GM18951 (cell line): ENCODE data around the gene GLCE.

Experiments used
- POLR2A ChIP-seq: IDR thresholded peaks from 4 replicates; pipeline ENCODE4 v1.6.1; 2011; ENCODE audit warnings: mild to moderate bottlenecking; ENCODE audit not compliant: insufficient read length, insufficient read depth; ENCODE audit errors: extremely low read depth
- in situ Hi-C: fragments of 300-500 bp; cut with MboI; formaldehyde crosslinking; loops from one replicate; pipeline ENCODE4 v1.12.0; 2022; ENCODE audit warnings: low sequenced_read_pairs, mixed read lengths, inconsistent platforms; ENCODE audit not compliant: unreplicated experiment

The GLCE gene

DNA sequence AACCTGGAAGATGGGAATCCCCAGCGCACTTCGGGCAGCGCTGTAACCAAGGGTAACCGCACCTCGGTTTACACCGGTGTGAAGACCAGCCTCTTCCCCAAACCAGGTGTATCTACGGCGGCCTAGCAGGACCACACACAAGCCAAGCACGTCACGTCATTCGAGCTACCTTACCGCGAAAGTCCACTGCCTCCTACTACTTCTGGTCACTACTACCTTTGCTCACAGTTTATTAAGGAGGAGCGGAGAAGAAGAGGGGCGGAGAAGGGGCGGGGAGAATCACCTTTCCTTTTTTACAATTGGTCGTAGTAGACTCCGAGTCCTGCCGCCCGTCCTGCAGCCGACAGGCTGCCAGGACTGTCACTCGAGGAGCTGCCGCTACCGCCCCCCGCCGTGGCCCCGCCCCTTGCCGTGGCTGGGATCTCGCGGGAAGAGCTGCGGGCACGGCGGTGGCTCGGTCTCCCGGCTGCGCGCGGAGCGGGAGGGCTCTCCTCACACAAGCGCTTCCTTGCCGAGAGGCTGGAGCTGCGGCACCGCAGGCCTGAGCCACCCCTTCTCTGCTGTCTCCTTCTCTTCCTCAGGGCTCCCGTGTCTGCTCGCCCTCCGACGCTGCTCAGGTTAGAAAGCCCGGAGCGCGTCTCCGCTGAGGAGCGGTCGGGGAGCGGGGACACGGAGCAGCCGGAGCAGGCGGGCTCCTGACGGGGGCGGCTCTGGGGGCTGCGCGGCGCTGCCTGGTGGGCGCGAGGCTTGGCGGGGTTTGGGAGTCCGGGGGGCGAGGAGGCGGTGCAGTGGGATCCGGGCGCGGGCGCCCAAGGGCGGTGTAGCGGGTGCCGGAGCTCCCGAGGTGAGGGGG lies at the start of gene GLCE:
Gene GLCE (plus strand): TSS at position 495 of the 853 bp plus-strand sequence. CDS start 95,172 bp downstream, outside the sequence.
- TF ChIP-seq POLR2A = peak; percentile 90
- in situ Hi-C loops = no loop called here

DNA sequence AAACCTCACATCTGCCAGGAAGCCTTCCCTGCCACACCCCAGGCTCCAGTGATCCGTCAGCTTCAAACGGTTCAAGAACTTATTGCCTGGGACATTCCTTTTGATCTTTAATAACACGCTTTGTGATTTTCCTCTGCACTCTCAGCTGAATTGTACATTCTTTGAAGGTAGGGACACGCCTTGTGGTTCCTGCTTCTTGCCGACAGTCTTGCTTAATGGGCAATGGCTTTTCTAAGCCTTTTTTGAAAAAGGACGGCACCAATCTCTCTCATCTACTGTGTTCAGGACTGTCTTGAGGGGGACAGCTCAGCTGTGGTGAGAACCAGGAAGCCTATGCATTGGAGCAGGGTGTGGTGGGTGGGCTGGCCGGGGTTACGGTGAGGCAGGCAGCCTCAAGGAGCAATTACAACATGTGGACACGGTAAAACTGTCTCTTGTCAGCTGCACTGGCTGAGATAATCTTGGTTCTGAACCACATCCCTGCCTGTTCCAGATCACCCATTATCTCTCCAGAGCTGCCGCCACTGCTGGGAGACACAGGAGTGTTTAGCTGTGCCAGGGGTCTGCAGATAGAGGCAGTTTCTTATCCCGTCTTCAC lies 46.0 kb upstream of the GLCE start:
- in situ Hi-C loops = no loop called here

DNA sequence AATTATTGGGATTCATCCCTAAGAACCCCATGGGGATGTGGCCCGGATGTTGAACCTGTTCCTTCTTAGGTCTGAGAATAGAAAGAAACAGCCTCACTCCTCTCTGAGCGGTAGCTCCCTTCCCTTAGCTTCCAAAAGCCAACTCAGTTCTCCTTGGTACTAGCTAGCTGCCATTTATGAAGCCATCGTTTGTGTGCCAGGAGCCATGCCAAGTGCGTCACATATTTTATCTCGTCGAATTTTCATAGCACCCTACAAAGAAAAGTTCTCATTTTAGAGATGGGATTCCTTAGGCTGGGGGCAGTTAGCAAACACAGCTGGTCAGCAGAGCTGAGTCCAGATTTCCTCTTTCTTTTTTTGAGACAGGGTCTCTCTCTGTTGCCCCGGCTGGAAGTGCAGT lies 45.4 kb upstream of the GLCE start:
- in situ Hi-C loops = no loop called here
- no peak for TF ChIP-seq POLR2A

More for the DNA sequence above, 46.0 kb upstream of the GLCE start:
- no peak for TF ChIP-seq POLR2A

DNA sequence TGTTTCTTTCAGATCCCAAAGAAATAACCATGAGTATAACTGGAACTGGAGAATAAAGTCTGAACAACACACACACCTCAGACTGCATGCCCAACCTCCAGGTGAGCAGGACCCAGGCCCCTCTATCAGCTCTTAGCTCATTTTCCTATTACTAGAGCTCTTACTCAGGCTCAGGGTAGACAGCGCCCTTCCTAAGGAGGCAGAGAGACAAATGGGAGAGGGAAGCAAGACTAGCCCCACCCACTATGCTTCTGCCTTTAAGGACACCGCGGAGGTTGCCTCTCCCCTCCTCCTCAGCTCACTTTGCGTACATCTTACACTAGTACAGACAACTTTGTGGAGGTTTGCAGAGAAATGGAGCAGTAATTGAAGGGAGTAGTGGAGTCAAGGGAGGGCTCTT lies 44.0 kb upstream of the GLCE start:
- no peak for TF ChIP-seq POLR2A
- in situ Hi-C loops = no loop called here

DNA sequence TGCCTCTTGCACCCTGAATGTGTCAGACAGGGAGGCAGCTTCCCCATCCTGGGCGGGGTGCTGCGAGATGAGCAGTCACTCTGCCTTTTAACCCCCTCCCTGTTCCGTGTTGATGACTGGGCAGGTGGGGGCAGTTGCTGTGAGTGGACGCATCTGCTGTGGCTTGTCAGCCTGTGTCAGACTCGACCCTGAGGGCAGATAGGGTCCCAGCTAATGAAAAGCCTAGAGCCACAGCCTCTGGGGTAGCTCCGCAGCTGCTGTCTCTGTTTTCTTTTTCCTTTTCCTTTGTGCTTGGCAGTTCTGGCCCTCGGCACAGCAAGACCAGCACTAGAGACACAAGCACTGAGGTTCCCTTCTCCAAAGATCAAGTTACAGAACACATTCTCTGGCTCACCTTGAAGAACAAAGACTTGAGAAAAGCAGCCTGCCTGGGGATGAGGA lies 43.0 kb upstream of the GLCE start:
- in situ Hi-C loops = no loop called here
- TF ChIP-seq POLR2A = no peak

DNA sequence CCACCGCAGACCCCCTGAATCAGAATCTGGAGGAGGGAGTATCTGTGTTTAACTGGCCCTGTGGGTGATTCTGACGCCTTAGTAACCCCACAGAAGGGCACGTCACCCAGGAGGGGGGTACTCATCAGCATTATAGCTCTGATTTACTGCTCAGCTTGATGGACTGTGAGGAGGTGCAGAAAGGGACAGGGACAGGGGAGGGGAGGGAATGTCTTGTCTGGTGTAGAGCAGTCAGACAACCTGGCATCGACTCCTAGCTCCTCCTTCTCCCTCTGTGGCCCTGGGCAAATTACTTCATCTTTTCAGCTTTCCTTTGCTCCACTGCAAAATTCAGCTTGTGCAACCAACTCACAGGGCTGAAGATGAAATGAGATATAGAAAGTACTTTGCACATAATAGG lies 42.3 kb upstream of the GLCE start:
- TF ChIP-seq POLR2A = no peak
- in situ Hi-C loops = no loop called here

DNA sequence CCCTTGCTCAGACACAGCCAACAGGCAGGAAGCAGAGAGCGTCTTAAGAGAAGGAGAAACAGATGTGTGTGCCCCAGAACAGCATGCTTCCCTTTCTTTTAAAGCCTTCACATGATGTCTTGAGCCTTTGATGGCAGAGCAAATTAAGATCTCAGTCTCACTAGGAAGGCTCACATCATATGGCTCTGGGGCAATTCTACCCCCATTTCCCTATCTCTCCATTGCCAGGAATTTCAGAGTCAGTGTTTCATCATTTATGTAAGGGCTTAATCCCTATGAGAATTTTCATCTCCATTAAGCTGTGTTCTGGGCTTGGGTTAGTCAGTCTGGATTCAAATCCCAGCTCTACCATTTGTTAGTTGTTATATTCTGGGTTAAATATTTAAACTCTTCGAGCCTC lies 41.4 kb upstream of the GLCE start:
- no peak for TF ChIP-seq POLR2A
- in situ Hi-C loops = no loop called here

DNA sequence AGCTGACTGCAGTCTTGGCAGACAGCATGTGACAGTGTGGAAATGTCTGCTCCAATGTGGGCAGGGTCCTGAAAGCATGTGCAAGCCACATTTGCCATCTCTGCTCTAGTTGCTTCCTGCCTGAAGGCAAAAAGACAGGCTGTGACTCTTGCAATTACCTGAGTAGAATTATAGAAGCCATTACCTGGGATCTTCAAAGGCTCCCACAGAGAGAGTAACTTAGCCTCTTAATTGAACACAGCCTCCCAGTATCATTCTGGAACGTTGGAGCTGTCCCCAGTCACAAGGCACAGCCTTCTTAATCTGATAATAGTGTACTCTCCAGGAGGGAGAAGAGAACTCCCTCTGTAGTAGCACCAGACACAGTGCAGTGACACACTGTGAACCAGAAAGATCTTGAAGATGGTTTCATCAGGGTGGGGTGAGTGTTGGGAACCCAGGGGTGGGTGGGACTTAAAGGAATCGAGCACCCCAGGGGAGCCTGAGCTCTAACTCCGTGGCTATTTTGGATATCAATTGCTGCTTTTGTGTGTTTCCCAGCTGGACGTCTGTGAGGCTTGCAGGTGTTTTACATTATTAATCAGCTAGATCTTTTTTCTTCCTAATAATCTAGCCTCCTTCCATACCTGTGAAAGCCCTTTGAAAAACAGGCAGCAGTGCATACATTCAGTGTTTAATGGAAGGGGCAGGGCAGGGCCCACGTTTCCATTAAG lies 40.6 kb upstream of the GLCE start:
- in situ Hi-C loops = no loop called here
- TF ChIP-seq POLR2A = no peak

DNA sequence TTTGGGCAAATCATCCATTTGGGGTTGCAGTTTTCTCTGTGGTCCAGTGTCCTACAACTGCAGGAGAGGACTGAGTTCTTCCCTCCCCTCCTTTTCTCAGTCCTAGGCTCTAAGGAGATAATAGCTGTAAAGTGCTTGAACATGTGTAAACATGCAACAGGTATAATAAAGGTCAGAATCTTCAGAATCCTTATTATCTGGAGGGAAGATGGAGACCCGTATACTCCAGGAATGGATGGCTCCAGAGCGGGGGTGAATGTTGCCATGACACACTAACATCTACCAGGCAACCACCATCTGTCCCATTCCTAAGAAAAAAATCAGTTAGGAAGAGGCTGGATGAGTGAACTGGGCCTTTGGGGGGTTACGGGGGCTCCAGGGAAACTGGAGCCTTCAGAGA lies 39.7 kb upstream of the GLCE start:
- no peak for TF ChIP-seq POLR2A
- in situ Hi-C loops = no loop called here

DNA sequence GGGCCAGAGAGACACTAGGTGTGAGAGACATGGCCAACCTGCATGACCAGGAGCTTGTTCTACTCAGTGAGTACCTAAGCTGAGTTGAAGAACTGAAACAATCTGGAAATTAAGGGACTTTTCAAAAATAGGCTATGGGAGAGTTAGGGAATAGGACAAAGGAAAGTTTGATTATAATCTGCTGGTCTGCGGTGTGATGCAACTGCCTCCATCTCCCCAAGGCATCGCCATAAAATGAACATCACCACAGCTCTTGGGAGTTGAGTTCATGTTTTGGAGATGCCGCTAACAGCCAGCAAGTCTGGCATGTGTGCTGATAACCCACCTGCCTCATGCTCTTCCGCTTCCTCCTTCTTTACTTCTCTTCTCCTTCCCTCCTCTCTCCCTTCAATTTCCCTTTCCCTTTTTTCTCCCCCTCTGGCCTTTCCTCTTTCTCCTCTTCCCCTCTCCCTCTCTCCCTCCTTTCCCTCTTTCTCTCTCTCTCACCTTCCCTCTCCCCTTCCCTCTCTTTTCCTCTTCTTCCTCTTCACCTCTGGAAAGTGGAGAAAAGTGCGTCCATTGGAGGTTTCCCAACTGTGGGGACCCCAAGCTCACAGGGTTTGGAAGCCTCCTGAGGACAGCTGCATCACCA lies 39.1 kb upstream of the GLCE start:
- no peak for TF ChIP-seq POLR2A
- in situ Hi-C loops = no loop called here

DNA sequence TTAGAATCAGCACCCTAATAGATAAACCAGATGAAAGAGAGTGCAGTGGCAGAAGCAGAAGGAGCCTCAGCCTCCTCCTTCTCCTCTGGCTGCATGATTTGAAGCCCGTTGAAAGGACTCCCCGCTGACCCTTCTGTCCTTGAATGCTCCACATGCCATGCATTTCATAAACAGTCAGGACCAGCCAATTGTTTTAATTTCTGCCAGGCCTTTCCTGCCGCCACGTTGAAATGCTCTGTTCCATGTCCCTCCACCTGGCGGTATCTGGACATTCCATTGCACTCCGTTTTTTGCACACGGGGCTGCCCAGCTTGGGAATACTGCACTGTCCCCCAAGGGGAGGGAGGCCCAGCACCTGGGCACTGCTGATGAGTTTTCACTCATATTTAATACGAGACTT lies 35.2 kb upstream of the GLCE start:
- TF ChIP-seq POLR2A = no peak

DNA sequence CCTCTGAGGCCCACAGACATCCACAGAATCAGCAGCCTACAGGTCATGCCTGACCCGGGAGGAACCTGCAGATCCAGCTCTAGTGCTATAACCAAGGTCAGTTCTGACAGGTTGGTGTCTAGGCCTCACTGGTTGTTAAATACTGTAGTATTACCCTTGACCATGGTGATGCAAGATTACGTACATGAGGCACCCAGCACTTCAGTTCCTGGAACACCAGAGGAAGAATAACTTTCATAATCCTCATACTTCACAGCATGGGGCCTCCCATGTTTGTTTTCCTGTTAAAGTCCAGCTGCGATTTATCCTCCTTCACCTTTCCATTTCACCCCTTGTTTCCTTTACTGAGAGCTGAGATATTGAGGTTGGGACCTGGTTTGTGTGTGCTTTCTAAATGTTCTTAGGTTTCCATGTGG lies 34.4 kb upstream of the GLCE start:
- in situ Hi-C loops = no loop called here

More for the DNA sequence above, 35.2 kb upstream of the GLCE start:
- in situ Hi-C loops = no loop called here

DNA sequence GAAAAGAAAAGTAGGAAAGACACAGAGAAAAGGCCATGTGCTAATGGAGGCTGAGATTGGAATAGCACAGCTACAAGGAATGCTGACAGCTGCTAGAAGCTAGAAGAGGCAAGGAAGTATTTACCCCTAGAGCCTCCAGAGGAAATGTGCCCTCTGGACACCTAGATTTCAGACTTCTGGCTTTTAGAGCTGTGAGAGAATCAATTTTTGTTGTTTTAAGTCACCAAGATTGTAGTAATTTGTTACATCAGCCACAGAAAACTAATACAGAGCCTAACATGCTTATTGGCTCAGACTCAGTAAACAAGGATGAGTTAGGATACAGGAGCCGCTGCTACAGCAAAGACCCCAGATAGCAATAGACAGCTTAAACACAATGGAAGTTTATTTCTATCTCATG lies 33.1 kb upstream of the GLCE start:
- no peak for TF ChIP-seq POLR2A
- in situ Hi-C loops = no loop called here

More for the DNA sequence above, 34.4 kb upstream of the GLCE start:
- no peak for TF ChIP-seq POLR2A
